G401 (cell line): ENCODE measurements around the gene CHN1. TPM values are rescaled to one million over a fixed set of nuclear protein-coding genes. Genes with fewer than 3 reads are reported as not detected.
A peak's percentile ranks its signal among the peaks of the same experiment; 100 is the strongest.

ENCODE experiments used
- DNase-seq: peaks from one replicate; pipeline ENCODE4 v3.0.0-alpha.2; 2015; ENCODE audit warnings: low spot score
- in situ Hi-C: cut with HindIII; loops from 2 replicates; pipeline ENCODE4 v1.10.0; 2016; ENCODE audit warnings: low sequenced_read_pairs, mixed read lengths
- total RNA-seq: library from RNA; depleted of rRNA; stranded (reverse); fragments of >200 nt; shearing (Covaris generic); gene quantifications from 2 replicates; pipeline ENCODE4 v1.2.3, GENCODE V29; 2014

CHN1 gene
- total RNA-seq, 1 experiment from 2014 or later = 0.34 TPM

GRCh38 chr2:174892546-174892945 is 112.6 kb downstream of the CHN1 start:
- in situ Hi-C loops = no loop called here
- no peak for DNase-seq

GRCh38 chr2:174888646-174889271 is 116.4 kb downstream of the CHN1 start:
- DNase-seq = no peak
- in situ Hi-C loops = no loop called here

- peak; percentile 88 for DNase-seq
- in situ Hi-C loops = no loop called here
Measured at GRCh38 chr2:174888146-174888545, 117.0 kb downstream of the CHN1 start.

GRCh38 chr2:174882416-174882815 is 122.8 kb downstream of the CHN1 start:
- in situ Hi-C loops = no loop called here
- DNase-seq = no peak

- in situ Hi-C loops = no loop called here
- DNase-seq = no peak
Measured at GRCh38 chr2:174881678-174882077, 123.5 kb downstream of the CHN1 start.

GRCh38 chr2:174878537-174879147 is 126.5 kb downstream of the CHN1 start:
- in situ Hi-C loops = no loop called here
- peak; percentile 22 for DNase-seq

- no peak for DNase-seq
- in situ Hi-C loops = no loop called here
Measured at GRCh38 chr2:174877751-174878150, 127.4 kb downstream of the CHN1 start.

GRCh38 chr2:174877301-174877700 is 127.9 kb downstream of the CHN1 start:
- DNase-seq = no peak
- in situ Hi-C loops = no loop called here

GRCh38 chr2:174874085-174874484 is 131.1 kb downstream of the CHN1 start:
- no peak for DNase-seq
- in situ Hi-C loops = no loop called here

- in situ Hi-C loops = no loop called here
Measured at GRCh38 chr2:174873471-174873870, 131.7 kb downstream of the CHN1 start.

GRCh38 chr2:174870787-174871186 is 134.4 kb downstream of the CHN1 start:
- in situ Hi-C loops = no loop called here

More at GRCh38 chr2:174873471-174873870, 131.7 kb downstream of the CHN1 start:
- DNase-seq = no peak

GRCh38 chr2:174868878-174869277 is 136.3 kb downstream of the CHN1 start:
- no peak for DNase-seq
- in situ Hi-C loops = no loop called here

More at GRCh38 chr2:174870787-174871186, 134.4 kb downstream of the CHN1 start:
- DNase-seq = no peak

- no peak for DNase-seq
- in situ Hi-C loops = no loop called here
Measured at GRCh38 chr2:174866421-174866820, 138.8 kb downstream of the CHN1 start.

GRCh38 chr2:174863183-174863582 is 142.0 kb downstream of the CHN1 start:
- DNase-seq = no peak

GRCh38 chr2:174859563-174860169 is 145.5 kb downstream of the CHN1 start:
- in situ Hi-C loops = no loop called here
- DNase-seq = no peak

More at GRCh38 chr2:174863183-174863582, 142.0 kb downstream of the CHN1 start:
- in situ Hi-C loops = no loop called here

- in situ Hi-C loops = no loop called here
- no peak for DNase-seq
Measured at GRCh38 chr2:174858745-174859144, 146.4 kb downstream of the CHN1 start.

GRCh38 chr2:174856447-174856846 is 148.7 kb downstream of the CHN1 start:
- DNase-seq = no peak
- in situ Hi-C loops = no loop called here

- in situ Hi-C loops = no loop called here
Measured at GRCh38 chr2:174846941-174847938, 157.9 kb downstream of the CHN1 start.

GRCh38 chr2:174846218-174846617 is 159.0 kb downstream of the CHN1 start:
- DNase-seq = no peak
- in situ Hi-C loops = no loop called here

More at GRCh38 chr2:174846941-174847938, 157.9 kb downstream of the CHN1 start:
- DNase-seq = peak; percentile 94
